GM20000 (cell line): ENCODE data around the gene SPP2.

Experiments used
- DNase-seq: peaks from one replicate; pipeline ENCODE4 v3.0.0; 2012; ENCODE audit warnings: low spot score
- TF ChIP-seq, protein P1 (sequence below): IDR thresholded peaks from 2 replicates; pipeline ENCODE4 v1.5.1; 2012; ENCODE audit warnings: mild to moderate bottlenecking, control low read depth; ENCODE audit errors: extremely low read depth, missing control alignments

Gene SPP2

DNA sequence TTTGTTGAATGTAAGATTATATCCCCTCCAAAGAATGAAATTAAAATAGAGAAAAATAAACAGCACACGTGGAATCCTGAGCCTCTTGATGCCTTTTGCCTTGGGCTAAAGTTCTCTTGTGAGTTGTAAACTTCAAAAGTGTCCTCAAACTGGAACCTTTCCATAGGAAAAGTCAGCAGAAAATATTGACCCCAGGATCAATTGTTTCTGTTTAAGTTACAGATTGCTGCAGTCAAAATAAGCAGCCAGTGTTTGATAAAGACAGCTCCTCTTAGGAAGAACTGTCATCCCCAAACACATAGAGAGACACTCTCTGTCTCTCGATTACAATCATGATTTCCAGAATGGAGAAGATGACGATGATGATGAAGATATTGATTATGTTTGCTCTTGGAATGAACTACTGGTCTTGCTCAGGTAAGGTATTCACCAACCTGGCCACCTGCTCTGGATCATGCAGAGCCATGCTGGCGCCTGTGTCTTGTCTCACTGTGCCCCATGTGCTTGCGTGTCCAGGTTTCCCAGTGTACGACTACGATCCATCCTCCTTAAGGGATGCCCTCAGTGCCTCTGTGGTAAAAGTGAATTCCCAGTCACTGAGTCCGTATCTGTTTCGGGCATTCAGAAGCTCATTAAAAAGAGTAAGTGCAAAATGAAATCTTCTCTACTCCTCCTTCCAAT is at the start of gene SPP2:
Gene SPP2, plus strand, starts transcription at position 248 of the 681 bp plus-strand sequence. Its CDS starts 85 bp downstream, at position 333.
- TF ChIP-seq, protein P1, sequence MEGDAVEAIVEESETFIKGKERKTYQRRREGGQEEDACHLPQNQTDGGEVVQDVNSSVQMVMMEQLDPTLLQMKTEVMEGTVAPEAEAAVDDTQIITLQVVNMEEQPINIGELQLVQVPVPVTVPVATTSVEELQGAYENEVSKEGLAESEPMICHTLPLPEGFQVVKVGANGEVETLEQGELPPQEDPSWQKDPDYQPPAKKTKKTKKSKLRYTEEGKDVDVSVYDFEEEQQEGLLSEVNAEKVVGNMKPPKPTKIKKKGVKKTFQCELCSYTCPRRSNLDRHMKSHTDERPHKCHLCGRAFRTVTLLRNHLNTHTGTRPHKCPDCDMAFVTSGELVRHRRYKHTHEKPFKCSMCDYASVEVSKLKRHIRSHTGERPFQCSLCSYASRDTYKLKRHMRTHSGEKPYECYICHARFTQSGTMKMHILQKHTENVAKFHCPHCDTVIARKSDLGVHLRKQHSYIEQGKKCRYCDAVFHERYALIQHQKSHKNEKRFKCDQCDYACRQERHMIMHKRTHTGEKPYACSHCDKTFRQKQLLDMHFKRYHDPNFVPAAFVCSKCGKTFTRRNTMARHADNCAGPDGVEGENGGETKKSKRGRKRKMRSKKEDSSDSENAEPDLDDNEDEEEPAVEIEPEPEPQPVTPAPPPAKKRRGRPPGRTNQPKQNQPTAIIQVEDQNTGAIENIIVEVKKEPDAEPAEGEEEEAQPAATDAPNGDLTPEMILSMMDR = no peak
- DNase-seq = no peak

DNA sequence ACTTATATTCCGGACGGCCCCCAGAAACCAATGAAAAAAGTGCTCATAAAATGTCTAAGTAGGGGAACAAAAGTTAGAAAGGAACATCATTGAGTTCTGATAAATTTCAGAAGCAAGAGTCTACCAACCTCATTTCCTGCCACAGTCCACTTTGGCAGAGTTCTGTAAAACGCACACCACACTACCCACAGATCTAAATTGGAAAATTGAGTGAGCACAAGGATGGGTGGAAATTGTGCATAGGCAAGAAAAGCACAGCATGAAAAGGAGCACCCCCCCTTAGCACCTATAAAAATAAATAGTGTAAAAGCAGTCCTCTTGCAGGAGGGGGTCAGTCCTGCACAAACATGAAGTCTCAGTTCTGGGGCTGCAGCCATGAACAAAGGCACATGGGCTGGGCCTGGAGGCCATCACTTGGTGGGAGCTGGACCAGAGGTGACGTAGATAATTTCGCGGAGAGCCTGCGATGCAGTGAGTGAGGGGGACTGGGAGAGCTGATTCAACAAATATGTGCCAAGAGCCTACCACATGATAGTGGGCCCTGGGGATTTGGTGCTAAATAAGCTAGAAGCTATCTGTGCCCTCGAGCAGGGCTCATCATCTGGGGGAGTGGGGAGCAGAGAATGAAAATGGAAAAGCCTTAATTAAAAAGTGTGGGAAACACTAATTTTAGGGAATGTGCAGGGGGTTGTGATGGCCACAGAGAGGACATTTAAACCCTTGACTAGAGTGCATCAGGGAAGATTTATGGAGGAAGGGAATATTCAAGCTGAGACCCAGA is 48.9 kb upstream of the SPP2 start:
- TF ChIP-seq, protein P1 = no peak
- no peak for DNase-seq

GRCh38 chr2:234002281-234002680 is 48.2 kb upstream of the SPP2 start:
- DNase-seq = no peak
- TF ChIP-seq, protein P1 = no peak

- TF ChIP-seq, protein P1 = no peak
- no peak for DNase-seq
Observed at GRCh38 chr2:234003972-234004617, 46.4 kb upstream of the SPP2 start.

DNA sequence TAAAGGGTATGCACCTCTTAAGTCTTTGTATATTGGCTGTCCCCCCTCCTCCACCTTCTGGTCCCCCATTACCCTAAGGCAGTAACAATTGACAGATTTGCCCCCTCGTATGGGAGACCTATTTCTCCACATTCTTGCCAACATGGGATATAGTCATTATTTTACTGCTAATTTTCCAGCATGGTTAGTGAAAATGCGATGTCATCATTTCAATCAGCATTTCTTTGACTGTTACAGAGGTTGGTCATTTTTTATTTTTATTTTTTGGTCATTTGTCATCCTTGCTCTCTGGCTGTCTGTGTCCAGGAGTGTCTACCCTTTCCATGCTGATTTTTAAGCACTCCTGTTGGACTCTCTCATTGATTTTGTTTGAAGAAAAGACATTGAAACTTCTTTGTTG is 45.4 kb upstream of the SPP2 start:
- TF ChIP-seq, protein P1 = no peak
- no peak for DNase-seq

- TF ChIP-seq, protein P1 = no peak
- no peak for DNase-seq
Observed at GRCh38 chr2:234006501-234006900, 44.0 kb upstream of the SPP2 start.

DNA sequence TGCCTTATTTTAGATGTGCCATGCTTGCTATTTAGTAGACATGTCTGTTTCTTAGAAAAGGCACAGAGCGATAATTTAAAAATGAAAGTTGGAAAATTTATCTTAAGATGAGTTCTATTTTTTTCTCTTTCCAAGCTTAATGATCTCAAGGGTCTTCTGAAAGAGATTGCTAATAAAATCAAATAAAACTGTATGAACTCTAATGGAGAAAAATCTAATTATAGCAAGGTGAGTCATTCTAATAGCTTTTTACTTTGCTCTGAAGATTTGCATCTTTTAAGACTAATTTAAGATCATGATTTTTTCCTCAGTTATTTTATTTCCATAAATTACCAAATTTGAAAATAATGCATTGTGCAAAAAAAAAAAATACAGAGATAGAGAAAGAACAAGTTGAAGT is 36.1 kb upstream of the SPP2 start:
- DNase-seq = no peak
- TF ChIP-seq, protein P1 = no peak
